Thoracic aorta (tissue), 2 donors: Measurements from ENCODE around the gene MTPN. TPM values are rescaled to one million over a fixed set of nuclear protein-coding genes. Genes with fewer than 3 reads are reported as not detected.

Experiments
- ATAC-seq: fragments of 150-250 bp; one replicate; pipeline ENCODE4 v1.8.0; 2017; ENCODE audit warnings: low read depth; ENCODE audit not compliant: insufficient number of reproducible peaks, low FRiP score
- DNase-seq: peaks from one replicate; pipeline ENCODE4 v3.0.0-alpha.2; 2020; ENCODE audit warnings: low spot score
- H3K27ac ChIP-seq, 2 donors: fragments of 200-600 bp; sonication (generic); 1 replicate in 1 of 2; 2 replicates in 1 of 2; pipeline ENCODE4 v1.5.1; 2016; ENCODE audit warnings: mild to moderate bottlenecking in 2 of 2, moderate library complexity in 2 of 2
- H3K27me3 ChIP-seq: fragments of 200-600 bp; sonication (generic); replicated peaks from 2 replicates; pipeline ENCODE4 v1.6.0; 2016; ENCODE audit warnings: mild to moderate bottlenecking; ENCODE audit not compliant: insufficient read depth
- H3K36me3 ChIP-seq: fragments of 200-600 bp; sonication (generic); one replicate; pipeline ENCODE4 v1.5.1; 2016
- H3K4me1 ChIP-seq, 2 donors: fragments of 200-600 bp; sonication (generic); 1 replicate in 1 of 2; 2 replicates in 1 of 2; pipeline versions ENCODE4 v1.5.1 to v1.6.0; 2016; ENCODE audit warnings: low read depth in 2 of 2, mild to moderate bottlenecking in 1 of 2; ENCODE audit not compliant: control insufficient read depth in 1 of 2
- H3K4me3 ChIP-seq: fragments of 200-600 bp; sonication (generic); 2 replicates; pipeline ENCODE4 v1.5.1; 2016; ENCODE audit warnings: mild to moderate bottlenecking
- H3K9me3 ChIP-seq: fragments of 200-600 bp; sonication (generic); 2 replicates; pipeline ENCODE4 v1.5.1; 2016
- total RNA-seq, 2 donors: library from RNA; depleted of rRNA; stranded (reverse); fragments of >200 nt; gene quantifications; one replicate each; pipeline versions ENCODE4 v1.1.0 to v1.2.3, GENCODE V29; 2016
- TF ChIP-seq, protein P1 (sequence below): fragments of 200-600 bp; sonication (generic); IDR thresholded peaks from one replicate; pipeline ENCODE4 v1.5.1; 2019; ENCODE audit warnings: antibody characterized with exemption

MTPN gene
- total RNA-seq, 2 donors from 2014 or later, result 87.2 to 95.0 TPM

DNA sequence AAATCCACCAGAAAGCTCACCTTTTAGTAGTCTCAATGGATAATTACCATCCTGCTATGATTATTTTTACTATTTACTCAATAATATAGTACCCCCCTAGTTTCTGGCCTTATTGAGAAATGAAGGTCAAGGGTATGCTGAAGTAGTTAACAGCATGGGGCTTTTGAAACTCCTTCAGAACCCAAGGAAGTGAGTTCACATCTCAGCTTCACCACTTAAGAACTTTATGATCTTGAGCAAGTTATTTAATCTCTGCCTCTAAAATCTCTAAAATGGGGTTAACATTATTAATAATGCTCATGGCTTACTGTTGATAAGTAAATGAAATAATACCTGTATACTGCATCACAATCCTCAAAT is 5.8 kb downstream of the MTPN start:
- Histone ChIP-seq H3K4me1 (peaks cover 47 to 51% of the 10 kb centered on the region in 2 donors), H3K27ac (no peak overlapping the region), H3K36me3 (no peaks in the 10 kb centered on the region), H3K27me3 (no peaks in the 10 kb centered on the region), H3K4me3 (no peak overlapping the region), H3K9me3 (no peaks in the 10 kb centered on the region)
- TF ChIP-seq, protein P1, sequence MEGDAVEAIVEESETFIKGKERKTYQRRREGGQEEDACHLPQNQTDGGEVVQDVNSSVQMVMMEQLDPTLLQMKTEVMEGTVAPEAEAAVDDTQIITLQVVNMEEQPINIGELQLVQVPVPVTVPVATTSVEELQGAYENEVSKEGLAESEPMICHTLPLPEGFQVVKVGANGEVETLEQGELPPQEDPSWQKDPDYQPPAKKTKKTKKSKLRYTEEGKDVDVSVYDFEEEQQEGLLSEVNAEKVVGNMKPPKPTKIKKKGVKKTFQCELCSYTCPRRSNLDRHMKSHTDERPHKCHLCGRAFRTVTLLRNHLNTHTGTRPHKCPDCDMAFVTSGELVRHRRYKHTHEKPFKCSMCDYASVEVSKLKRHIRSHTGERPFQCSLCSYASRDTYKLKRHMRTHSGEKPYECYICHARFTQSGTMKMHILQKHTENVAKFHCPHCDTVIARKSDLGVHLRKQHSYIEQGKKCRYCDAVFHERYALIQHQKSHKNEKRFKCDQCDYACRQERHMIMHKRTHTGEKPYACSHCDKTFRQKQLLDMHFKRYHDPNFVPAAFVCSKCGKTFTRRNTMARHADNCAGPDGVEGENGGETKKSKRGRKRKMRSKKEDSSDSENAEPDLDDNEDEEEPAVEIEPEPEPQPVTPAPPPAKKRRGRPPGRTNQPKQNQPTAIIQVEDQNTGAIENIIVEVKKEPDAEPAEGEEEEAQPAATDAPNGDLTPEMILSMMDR, result no peak
- no peak for ATAC-seq
- DNase-seq, result no peak

DNA sequence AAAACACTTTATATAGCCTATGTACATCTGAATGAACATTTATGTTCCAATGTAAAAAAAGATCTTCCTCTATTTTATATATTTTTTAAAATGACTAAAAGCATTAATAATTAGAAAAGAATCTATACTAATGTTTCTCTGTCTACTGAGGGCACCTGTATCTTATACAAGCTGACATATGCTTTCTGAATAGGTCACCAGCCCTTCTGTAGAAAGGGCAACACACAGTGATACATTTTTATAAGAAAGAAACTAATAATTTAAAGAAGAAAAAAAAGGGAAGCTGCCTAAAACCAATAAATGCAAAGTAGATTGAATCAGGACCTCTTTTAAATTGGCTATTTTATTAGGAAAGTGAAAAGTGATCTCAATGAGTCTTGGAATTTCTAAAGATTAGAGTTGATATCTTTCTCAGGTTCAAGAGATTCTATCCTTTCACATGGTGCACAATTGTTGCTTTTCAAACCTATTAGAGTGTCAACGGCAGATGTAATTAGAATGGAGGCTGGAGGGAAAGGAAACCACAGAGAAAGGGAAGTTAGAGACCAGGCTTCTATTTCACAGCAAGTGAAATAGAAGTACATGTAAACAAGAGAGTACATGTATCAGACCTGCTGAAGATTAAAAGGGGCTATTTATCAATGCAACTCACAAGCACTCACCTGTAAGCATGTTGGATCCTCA is 6.3 kb downstream of the MTPN start:
- Histone ChIP-seq H3K4me3 (no peak overlapping the region), H3K4me1 (peaks cover 44 to 45% of the 10 kb centered on the region in 2 donors), H3K27me3 (no peaks in the 10 kb centered on the region), H3K9me3 (no peaks in the 10 kb centered on the region), H3K36me3 (no peaks in the 10 kb centered on the region), H3K27ac (no peak overlapping the region)
- TF ChIP-seq, protein P1, result no peak
- no peak for DNase-seq
- no peak for ATAC-seq

DNA sequence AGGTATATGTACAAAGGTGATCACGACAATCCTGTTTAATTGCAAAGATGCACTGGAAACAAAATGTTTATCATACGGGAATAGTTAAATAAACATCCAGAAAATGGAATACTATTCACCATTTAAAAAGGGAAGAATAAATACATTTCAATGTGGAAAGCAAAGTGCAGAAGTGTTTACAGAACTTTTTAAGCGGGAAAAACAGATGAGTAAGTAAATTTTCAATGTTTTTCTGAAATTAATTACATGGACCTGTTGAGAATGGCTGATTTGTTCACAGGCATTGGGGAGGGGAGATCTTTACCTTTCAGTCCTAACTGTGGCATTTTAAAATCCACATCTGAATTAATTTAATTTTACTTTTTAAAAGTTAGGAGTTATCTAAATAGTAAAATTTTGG is 7.1 kb downstream of the MTPN start:
- no peaks in the 10 kb centered on the region for H3K36me3 ChIP-seq
- TF ChIP-seq, protein P1, result no peak
- no peak for ATAC-seq
- no peak overlapping the region for H3K27ac ChIP-seq
- peaks cover 38 to 42% of the 10 kb centered on the region in 2 donors for H3K4me1 ChIP-seq
- no peaks in the 10 kb centered on the region for H3K27me3 ChIP-seq
- DNase-seq, result no peak
- H3K9me3 ChIP-seq, result no peaks in the 10 kb centered on the region
- no peak overlapping the region for H3K4me3 ChIP-seq

DNA sequence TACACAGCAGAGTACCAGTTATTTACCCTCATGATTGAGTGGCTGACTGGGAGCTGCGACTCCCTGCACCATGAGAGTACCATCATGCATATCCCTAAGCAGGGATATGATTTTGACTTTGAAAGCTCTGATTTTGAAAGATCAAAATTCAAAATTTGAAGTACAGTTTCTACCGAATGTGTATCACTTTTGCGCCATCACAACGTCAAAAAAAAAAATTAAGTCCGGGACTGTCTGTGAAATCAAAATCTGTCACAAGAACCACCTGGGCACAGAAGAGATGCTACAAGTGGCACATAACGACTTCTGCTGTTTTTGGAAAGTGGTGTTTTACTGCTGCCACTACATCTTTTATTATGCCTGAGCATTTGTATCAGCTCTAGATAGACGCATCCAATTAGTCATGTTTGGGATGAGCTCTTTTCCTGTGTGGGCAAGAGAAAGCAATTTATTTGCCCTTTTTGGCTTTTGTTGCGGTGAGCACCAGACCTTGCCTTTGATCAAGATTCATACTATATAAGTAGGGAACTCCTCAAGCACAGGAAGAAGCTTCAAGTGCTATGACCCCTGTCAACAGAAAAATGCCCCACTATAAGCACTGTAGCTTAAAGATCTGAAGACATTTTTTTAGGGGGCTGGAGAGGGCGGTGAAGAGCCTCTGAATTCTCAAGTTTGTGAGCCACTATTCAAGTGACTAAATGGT is 10.7 kb downstream of the MTPN start:
- no peaks in the 10 kb centered on the region for H3K27me3 ChIP-seq
- no peaks in the 10 kb centered on the region for H3K9me3 ChIP-seq
- ATAC-seq (no peak), DNase-seq (no peak)
- H3K4me3 ChIP-seq, result no peak overlapping the region
- H3K27ac ChIP-seq, result no peak overlapping the region
- H3K4me1 ChIP-seq, result peaks cover 8 to 17% of the 10 kb centered on the region in 2 donors
- no peaks in the 10 kb centered on the region for H3K36me3 ChIP-seq
- TF ChIP-seq, protein P1, result no peak

DNA sequence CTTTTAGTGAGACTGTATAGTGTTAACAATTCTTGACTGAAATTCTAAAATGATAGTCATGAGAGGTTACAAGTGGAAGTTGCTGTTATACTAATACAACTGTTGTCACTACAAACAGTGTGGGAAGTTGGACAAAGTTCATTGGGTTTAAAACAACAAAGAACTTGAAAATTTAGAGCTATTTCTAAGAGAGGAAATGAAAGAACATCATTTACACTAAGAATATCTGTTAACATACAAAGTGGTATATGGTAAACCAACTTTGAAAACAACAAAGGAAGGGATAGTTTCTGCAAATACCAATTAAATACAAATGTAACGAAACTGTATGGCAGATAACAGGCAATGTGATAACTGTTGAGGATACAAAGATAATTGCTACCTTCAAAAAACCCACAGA is 11.6 kb downstream of the MTPN start:
- Histone ChIP-seq H3K9me3 (no peaks in the 10 kb centered on the region), H3K4me3 (no peak overlapping the region), H3K36me3 (no peaks in the 10 kb centered on the region), H3K4me1 (peaks cover 6 to 8% of the 10 kb centered on the region in 2 donors), H3K27me3 (no peaks in the 10 kb centered on the region), H3K27ac (no peak overlapping the region)
- DNase-seq (no peak), ATAC-seq (no peak)
- TF ChIP-seq, protein P1, result no peak
